ENCODE data around the gene ATXN10. TPM values are rescaled to one million over a fixed set of nuclear protein-coding genes. Genes with fewer than 3 reads are reported as not detected.

Gene ATXN10
- total and polyA plus RNA-seq, 2 experiments from 2014 or later = 99.0 to 163 TPM

GRCh38 chr22:45707605-45708004, 36.0 kb downstream of the ATXN10 start (continued):
- TF ChIP-seq EZH2phosphoT487 (IDR thresholded peaks at IDR 0.05; ENCODE audit: unreplicated experiment) (no peak), ZNF114 (CRISPR knock-in tag; IDR thresholded peaks at IDR 0.05) (no peak), ZNF331 (CRISPR knock-in tag; IDR thresholded peaks at IDR 0.05; ENCODE audit: low read depth) (no peak), NANOG (IDR thresholded peaks at IDR 0.05; ENCODE audit: borderline replicate concordance) (no peak), ETS1 (IDR thresholded peaks at IDR 0.05) (no peak)

GRCh38 chr22:45708145-45708544, 36.5 kb downstream of the ATXN10 start:
- Histone ChIP-seq H3K4me2 (no peak overlapping the region), H4K20me1 (replicated peaks; ENCODE audit: insufficient read depth) (peaks cover 42% of the 10 kb centered on the region), H3K79me2 (replicated peaks; ENCODE audit: insufficient read depth) (peaks cover 76% of the 10 kb centered on the region), H2AFZ (no peak overlapping the region), H3K36me3 (ENCODE audit: insufficient read depth) (peaks cover 5% of the 10 kb centered on the region; the same call in 1 of the 2 replicates), H3K4me3 (no peak overlapping the region), H3K27me3 (ENCODE audit: insufficient read depth) (no peaks in the 10 kb centered on the region), H3K9me2 (ENCODE audit: insufficient read depth) (no peaks in the 10 kb centered on the region), H3F3A (replicated peaks; ENCODE audit: low read depth) (no peaks in the 10 kb centered on the region), H3K4me1 (ENCODE audit: insufficient read depth) (no peaks in the 10 kb centered on the region), H3K27ac (ENCODE audit: low read depth) (no peak overlapping the region)
- Mint-ChIP-seq H3K27ac (no peak overlapping the region), H3K4me1 (no peaks in the 10 kb centered on the region; the same call in 1 of the 3 replicates), H3K9me3 (no peaks in the 10 kb centered on the region), H3K36me3 (ENCODE audit: low read depth) (peaks cover 20% of the 10 kb centered on the region; the same call in 2 of the 3 replicates), H3K4me3 (no peak overlapping the region), H3K27me3 (ENCODE audit: insufficient read depth, low read depth, poor library complexity) (no peaks in the 10 kb centered on the region)
- DNase-seq (ENCODE audit: low spot score) (no peak), ATAC-seq (no peak)
- no peak for TF ChIP-seq EZH2phosphoT487 (IDR thresholded peaks at IDR 0.05; ENCODE audit: unreplicated experiment)
- no peak for TF ChIP-seq ZNF114 (CRISPR knock-in tag; IDR thresholded peaks at IDR 0.05)
- TF ChIP-seq EZH2 (IDR thresholded peaks at IDR 0.05; ENCODE audit: low read depth, unreplicated experiment) = no peak
- TF ChIP-seq ZNF462 (CRISPR knock-in tag; IDR thresholded peaks at IDR 0.05) = no peak
- no peak for TF ChIP-seq REST (IDR thresholded peaks at IDR 0.05; ENCODE audit: unreplicated experiment)
- no peak for TF ChIP-seq POLR2AphosphoS5 (IDR thresholded peaks at IDR 0.05; ENCODE audit: low read depth)
- TF ChIP-seq NANOG (IDR thresholded peaks at IDR 0.05; ENCODE audit: borderline replicate concordance) = no peak
- no peak for TF ChIP-seq CREB1 (CRISPR knock-in tag; IDR thresholded peaks at IDR 0.05; ENCODE audit: low read depth)
- TF ChIP-seq CTCF (conservative IDR thresholded peaks at IDR 0.05; ENCODE audit: low read depth in 2 of 2) = no peak

Data from GM23338 (cell line).